Body of pancreas (tissue), 4 donors: Measurements from ENCODE around the gene KRT20. TPM values are rescaled to one million over a fixed set of nuclear protein-coding genes. Genes with fewer than 3 reads are reported as not detected.
A peak's percentile ranks its signal among the peaks of the same experiment; 100 is the strongest.

Source experiments
- ATAC-seq: fragments of 150-250 bp; one replicate; pipeline ENCODE4 v1.9.1; 2016
- DNase-seq, 4 donors: peaks; one replicate each; pipeline ENCODE4 v3.0.0-alpha.2; 2019
- H3K27ac ChIP-seq, 4 donors: fragments of 200-600 bp; sonication (generic); 1 replicate in 3 of 4; 2 replicates in 1 of 4; pipeline versions ENCODE4 v1.5.1 to v1.6.1; 2016 to 2019; ENCODE audit warnings: mild to moderate bottlenecking in 1 of 4, mixed read lengths in 1 of 4, moderate library complexity in 1 of 4
- H3K27me3 ChIP-seq, 2 donors: fragments of 200-600 bp; sonication (generic); one replicate each; pipeline ENCODE4 v1.6.0; 2016; ENCODE audit warnings: mild to moderate bottlenecking in 1 of 2
- H3K36me3 ChIP-seq, 2 donors: fragments of 200-600 bp; sonication (generic); replicated peaks in 1 of 2; 2 replicates each; pipeline ENCODE4 v1.5.1; 2016; ENCODE audit warnings: low read depth in 2 of 2; ENCODE audit not compliant: insufficient read depth in 1 of 2
- H3K4me1 ChIP-seq: fragments of 200-600 bp; sonication (generic); one replicate; pipeline ENCODE4 v1.6.0; 2016
- H3K4me3 ChIP-seq, 2 donors: fragments of 200-600 bp; sonication (generic); 1 replicate in 1 of 2; 2 replicates in 1 of 2; pipeline ENCODE4 v1.5.1; 2016 to 2019
- H3K9me3 ChIP-seq, 3 donors: fragments of 200-600 bp; sonication (generic); 1 replicate in 2 of 3; 2 replicates in 1 of 3; pipeline ENCODE4 v1.5.1; 2016
- CTCF ChIP-seq, 7 experiments: fragments of 450-650 bp in 4 of 7; fragments of 200-600 bp in 3 of 7; sonication (generic) in 3 of 7; IDR thresholded peaks; one replicate each; pipeline ENCODE4 v1.5.1; 2016 to 2019; ENCODE audit warnings: antibody characterized with exemption in 7 of 7
- POLR2A ChIP-seq, 3 donors: fragments of 450-650 bp; IDR thresholded peaks; one replicate each; pipeline ENCODE4 v1.6.1; 2016; ENCODE audit warnings: antibody characterized with exemption in 3 of 3, mild to moderate bottlenecking in 2 of 3
- WGBS, 2 donors: methylation state at CpG; one replicate each; pipeline ENCODE4 v1.1.5; 2017; 5-methylcytosine and 5-hydroxymethylcytosine counted together
- intact Hi-C: fragments of 100-400 bp; cut with DNase I; formaldehyde crosslinking; loops from one replicate; pipeline ENCODE4 v1.15.1; 2023
- total RNA-seq, 2 donors: library from RNA; depleted of rRNA; stranded (reverse); fragments of >200 nt; gene quantifications; one replicate each; pipeline ENCODE4 v1.1.0, GENCODE V29; 2016

Gene KRT20
- total RNA-seq, 2 donors from 2014 or later, result not detected

DNA sequence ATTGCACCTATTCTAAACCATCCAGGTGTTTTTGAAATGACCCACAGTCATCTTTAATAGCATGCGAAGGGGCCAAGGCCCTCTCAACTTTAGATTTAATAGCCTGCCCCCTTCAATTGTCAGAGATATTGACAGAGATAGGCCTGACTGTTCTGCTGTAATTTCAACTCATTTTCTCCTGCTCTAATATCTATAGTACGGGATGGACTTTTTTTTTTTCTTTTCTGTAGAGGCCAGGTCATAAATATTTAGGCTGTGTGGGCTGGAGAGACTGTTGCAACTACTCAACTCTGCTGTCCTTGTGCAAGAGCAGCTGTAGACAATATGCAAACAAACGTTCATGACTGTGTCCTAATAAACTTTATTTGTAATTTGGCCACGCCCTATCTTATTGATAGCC, 24.7 kb upstream of the KRT20 start:
- Histone ChIP-seq H3K9me3 (no peaks in the 10 kb centered on the region), H3K27ac (no peak overlapping the region), H3K36me3 (no peaks in the 10 kb centered on the region), H3K4me3 (no peak overlapping the region), H3K27me3 (no peaks in the 10 kb centered on the region), H3K4me1 (no peaks in the 10 kb centered on the region)
- WGBS, 2 donors, result 28 to 38% methylated on average over 4 of the region's 4 CpGs
- no peak for TF ChIP-seq CTCF (IDR thresholded peaks at IDR 0.05)
- ATAC-seq (no peak), DNase-seq (no peak)
- intact Hi-C loops, result loop anchor here (5.0 kb wide), 1 partner anchor 748 kb away; no protein-coding TSS in a partner anchor

- Histone ChIP-seq H3K36me3 (no peaks in the 10 kb centered on the region), H3K27me3 (no peaks in the 10 kb centered on the region), H3K4me3 (no peak overlapping the region), H3K27ac (no peak overlapping the region), H3K9me3 (no peaks in the 10 kb centered on the region), H3K4me1 (no peaks in the 10 kb centered on the region)
- WGBS, 2 donors, result 1% methylated on average over 5 of the region's 5 CpGs
- intact Hi-C loops, result no loop called here
- no peak for TF ChIP-seq POLR2A (IDR thresholded peaks at IDR 0.05)
- peak; percentile 2 to 82 (median 81) for TF ChIP-seq CTCF (IDR thresholded peaks at IDR 0.05)
- DNase-seq (peak; percentile 79 to 88 (median 83)), ATAC-seq (peak; percentile 97)
Observed at GRCh38 chr17:40909351-40909750, 24.3 kb upstream of the KRT20 start.

- intact Hi-C loops, result no loop called here
- no peak overlapping the region for H3K4me3 ChIP-seq
- no peak for ATAC-seq
- DNase-seq, result no peak
- H3K27ac ChIP-seq, result no peak overlapping the region
- no peaks in the 10 kb centered on the region for H3K36me3 ChIP-seq
- H3K9me3 ChIP-seq, result no peaks in the 10 kb centered on the region
- no peaks in the 10 kb centered on the region for H3K27me3 ChIP-seq
- WGBS, 2 donors, result 62 to 72% methylated on average over 4 of the region's 4 CpGs
- H3K4me1 ChIP-seq, result no peaks in the 10 kb centered on the region
- no peak for TF ChIP-seq POLR2A (IDR thresholded peaks at IDR 0.05)
- TF ChIP-seq CTCF (IDR thresholded peaks at IDR 0.05), result no peak
Observed at GRCh38 chr17:40906613-40907012, 21.6 kb upstream of the KRT20 start.

DNA sequence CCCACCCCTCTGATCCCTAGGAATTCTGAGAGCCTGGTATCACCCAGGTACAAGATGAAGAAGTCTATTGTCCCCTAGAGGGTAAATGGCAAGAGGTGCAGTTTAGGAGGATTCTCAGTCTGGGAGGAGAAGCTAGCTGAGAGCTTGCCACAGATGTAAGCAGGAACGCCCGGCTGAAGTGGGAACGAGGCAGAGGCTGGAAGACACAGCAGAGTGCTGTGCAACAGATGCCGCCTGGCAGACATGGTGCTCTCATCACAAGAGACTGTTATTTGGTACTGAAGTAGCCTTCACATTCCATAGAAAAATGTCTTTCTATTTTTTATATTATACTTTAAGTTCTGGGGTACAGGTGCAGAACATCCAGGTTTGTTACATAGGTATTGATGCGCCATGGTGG, 20.3 kb upstream of the KRT20 start:
- DNase-seq (no peak), ATAC-seq (no peak)
- TF ChIP-seq POLR2A (IDR thresholded peaks at IDR 0.05) (no peak), CTCF (IDR thresholded peaks at IDR 0.05) (no peak)
- Histone ChIP-seq H3K27ac (no peak overlapping the region), H3K4me1 (no peaks in the 10 kb centered on the region), H3K4me3 (no peak overlapping the region), H3K36me3 (no peaks in the 10 kb centered on the region), H3K27me3 (no peaks in the 10 kb centered on the region), H3K9me3 (no peaks in the 10 kb centered on the region)
- 64 to 72% methylated on average over 5 of the region's 5 CpGs for WGBS, 2 donors
- intact Hi-C loops, result no loop called here

DNA sequence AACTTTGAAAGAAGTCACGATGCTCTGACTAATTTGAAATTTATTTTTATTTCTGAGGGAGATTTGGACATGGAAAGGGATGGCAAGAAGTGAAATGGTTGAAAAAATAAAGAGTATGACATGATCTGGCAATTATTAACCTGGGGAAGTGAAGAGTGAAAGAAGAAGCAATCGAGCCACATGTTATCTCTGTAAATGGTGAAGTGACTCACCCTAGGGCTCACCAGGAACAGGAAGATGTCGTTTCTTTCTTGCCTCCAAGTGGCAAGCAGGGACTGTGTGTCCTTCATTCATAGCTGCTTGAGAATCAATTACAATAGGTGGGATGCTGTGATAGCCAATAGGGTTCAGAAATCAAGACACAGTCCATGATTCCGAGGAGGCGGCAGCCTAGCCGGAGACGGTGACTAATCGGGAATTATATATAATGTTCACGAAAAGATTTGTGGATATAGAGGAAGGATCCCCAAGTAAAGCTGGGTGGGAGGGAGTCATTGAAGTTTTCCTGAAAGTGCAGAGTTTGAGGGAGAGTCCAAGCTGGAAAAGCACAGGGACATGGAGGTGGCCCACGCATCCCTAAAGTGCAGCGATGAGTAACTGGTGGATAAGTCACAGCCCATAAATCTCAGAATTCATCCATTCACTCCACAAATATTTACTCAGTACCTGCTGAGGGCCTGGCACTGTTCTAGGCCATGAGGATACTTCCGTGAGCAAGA, 18.2 kb upstream of the KRT20 start:
- intact Hi-C loops, result no loop called here
- H3K4me1 ChIP-seq, result no peaks in the 10 kb centered on the region
- no peak for TF ChIP-seq POLR2A (IDR thresholded peaks at IDR 0.05)
- no peak for TF ChIP-seq CTCF (IDR thresholded peaks at IDR 0.05)
- H3K27me3 ChIP-seq, result no peaks in the 10 kb centered on the region
- H3K4me3 ChIP-seq, result no peak overlapping the region
- no peak for DNase-seq
- no peaks in the 10 kb centered on the region for H3K9me3 ChIP-seq
- H3K36me3 ChIP-seq, result no peaks in the 10 kb centered on the region
- peak; percentile 15 for ATAC-seq
- no peak overlapping the region for H3K27ac ChIP-seq
- WGBS, 2 donors, result 44 to 53% methylated on average over 12 of the region's 12 CpGs
